ENCODE results near the gene TSPAN13.

DNA sequence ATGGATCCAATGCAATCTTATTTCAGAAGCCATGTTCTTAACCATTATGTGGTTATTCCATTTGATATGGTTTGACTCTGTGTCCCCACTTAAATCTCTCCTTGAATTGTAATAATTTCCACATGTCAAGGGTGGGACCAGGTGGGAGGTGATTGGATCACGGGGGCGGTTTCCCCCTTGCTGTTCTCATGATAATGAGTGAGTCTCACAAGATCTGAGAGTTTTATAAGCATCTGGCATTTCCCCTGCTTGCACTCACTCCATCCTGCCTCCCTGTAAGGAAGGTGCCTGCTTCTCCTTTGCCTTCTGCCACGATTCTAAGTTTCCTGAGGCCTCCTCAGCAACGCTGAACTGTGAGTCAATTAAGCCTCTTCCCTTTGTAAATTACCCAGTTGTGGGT, 32.0 kb upstream of the TSPAN13 start:
- TF ChIP-seq POLR2AphosphoS5 (IDR thresholded peaks at IDR 0.05) (no peak), POLR2A (IDR thresholded peaks at IDR 0.05) (no peak)
- TF ChIP-seq, protein P1, sequence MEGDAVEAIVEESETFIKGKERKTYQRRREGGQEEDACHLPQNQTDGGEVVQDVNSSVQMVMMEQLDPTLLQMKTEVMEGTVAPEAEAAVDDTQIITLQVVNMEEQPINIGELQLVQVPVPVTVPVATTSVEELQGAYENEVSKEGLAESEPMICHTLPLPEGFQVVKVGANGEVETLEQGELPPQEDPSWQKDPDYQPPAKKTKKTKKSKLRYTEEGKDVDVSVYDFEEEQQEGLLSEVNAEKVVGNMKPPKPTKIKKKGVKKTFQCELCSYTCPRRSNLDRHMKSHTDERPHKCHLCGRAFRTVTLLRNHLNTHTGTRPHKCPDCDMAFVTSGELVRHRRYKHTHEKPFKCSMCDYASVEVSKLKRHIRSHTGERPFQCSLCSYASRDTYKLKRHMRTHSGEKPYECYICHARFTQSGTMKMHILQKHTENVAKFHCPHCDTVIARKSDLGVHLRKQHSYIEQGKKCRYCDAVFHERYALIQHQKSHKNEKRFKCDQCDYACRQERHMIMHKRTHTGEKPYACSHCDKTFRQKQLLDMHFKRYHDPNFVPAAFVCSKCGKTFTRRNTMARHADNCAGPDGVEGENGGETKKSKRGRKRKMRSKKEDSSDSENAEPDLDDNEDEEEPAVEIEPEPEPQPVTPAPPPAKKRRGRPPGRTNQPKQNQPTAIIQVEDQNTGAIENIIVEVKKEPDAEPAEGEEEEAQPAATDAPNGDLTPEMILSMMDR (IDR thresholded peaks at IDR 0.05) = no peak
